ENCODE measurements around the gene GIMAP8.

GIMAP8 gene

DNA sequence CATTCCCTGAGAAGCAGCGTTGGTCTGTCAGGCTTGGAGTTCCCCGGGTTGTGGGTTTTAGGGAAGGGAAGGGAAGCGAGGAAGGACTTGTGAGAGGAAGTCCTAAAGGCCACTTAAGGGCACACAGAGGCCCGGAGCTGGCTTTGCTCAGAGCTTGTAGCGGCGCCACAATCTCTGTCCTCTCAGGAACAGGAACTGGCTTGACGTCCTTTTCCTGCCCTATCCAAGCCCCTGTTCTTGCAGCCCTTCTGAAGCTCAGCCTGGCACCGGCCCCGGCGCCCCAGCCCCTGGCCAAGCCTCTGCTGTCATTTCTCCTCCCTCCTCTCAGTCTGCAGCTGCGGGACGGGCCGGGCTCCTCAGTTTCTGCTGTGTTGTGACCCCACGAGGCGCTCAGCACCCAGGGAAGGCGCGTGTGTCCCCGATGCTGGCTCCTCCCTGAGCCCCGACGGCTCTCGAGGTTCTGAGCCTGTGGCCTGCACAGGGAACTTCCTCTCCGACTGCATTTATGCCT is at the start of gene GIMAP8:
TSS of gene GIMAP8 (plus strand) at position 140 of the 511 bp plus-strand sequence. CDS start 16,069 bp downstream, outside the sequence.
- no peaks in the 10 kb centered on the region for H3K36me3 ChIP-seq (ENCODE audit: control insufficient read depth in 2 of 2, insufficient read depth in 1 of 2, low read length in 2 of 2)
- no peaks in the 10 kb centered on the region for H3K4me1 ChIP-seq (ENCODE audit: control insufficient read depth, insufficient read depth, low read length)
- TF ChIP-seq IKZF3 (tag by site-specific recombination; IDR thresholded peaks at IDR 0.05), result no peak
- TF ChIP-seq ZNF558 (tag by site-specific recombination; IDR thresholded peaks at IDR 0.05), result no peak
- no peak for TF ChIP-seq ZEB2 (tag by site-specific recombination; IDR thresholded peaks at IDR 0.05)
- TF ChIP-seq ZNF423 (tag by site-specific recombination; IDR thresholded peaks at IDR 0.05), result no peak
- TF ChIP-seq PRDM1 (tag by site-specific recombination; IDR thresholded peaks at IDR 0.05), result no peak
- no peak for TF ChIP-seq ZNF133 (tag by site-specific recombination; IDR thresholded peaks at IDR 0.05)
- no peak for TF ChIP-seq ZNF473 (tag by site-specific recombination; IDR thresholded peaks at IDR 0.05)
- no peak for TF ChIP-seq GLI2 (tag by site-specific recombination; IDR thresholded peaks at IDR 0.05; ENCODE audit: borderline replicate concordance, low read depth)
- TF ChIP-seq ZNF530 (tag by site-specific recombination; IDR thresholded peaks at IDR 0.05; ENCODE audit: low read depth), result no peak
- TF ChIP-seq ZNF248 (tag by site-specific recombination; IDR thresholded peaks at IDR 0.05), result no peak
- no peak for TF ChIP-seq ZNF624 (tag by site-specific recombination; IDR thresholded peaks at IDR 0.05)
- TF ChIP-seq ZNF221 (tag by site-specific recombination; IDR thresholded peaks at IDR 0.05; ENCODE audit: borderline replicate concordance), result no peak
- no peak for TF ChIP-seq ZNF223 (tag by site-specific recombination; IDR thresholded peaks at IDR 0.05)
- TF ChIP-seq, protein P1, sequence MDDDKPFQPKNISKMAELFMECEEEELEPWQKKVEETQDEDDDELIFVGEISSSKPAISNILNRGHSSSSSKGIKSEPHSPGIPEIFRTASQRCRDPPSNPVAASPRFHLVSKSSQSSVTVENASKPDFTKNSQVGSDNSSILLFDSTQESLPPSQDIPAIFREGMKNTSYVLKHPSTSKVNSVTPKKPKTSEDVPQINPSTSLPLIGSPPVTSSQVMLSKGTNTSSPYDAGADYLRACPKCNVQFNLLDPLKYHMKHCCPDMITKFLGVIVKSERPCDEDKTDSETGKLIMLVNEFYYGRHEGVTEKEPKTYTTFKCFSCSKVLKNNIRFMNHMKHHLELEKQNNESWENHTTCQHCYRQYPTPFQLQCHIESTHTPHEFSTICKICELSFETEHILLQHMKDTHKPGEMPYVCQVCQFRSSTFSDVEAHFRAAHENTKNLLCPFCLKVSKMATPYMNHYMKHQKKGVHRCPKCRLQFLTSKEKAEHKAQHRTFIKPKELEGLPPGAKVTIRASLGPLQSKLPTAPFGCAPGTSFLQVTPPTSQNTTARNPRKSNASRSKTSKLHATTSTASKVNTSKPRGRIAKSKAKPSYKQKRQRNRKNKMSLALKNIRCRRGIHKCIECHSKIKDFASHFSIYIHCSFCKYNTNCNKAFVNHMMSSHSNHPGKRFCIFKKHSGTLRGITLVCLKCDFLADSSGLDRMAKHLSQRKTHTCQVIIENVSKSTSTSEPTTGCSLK (tag by site-specific recombination; IDR thresholded peaks at IDR 0.05), result no peak
- TF ChIP-seq SCRT2 (tag by site-specific recombination; IDR thresholded peaks at IDR 0.05), result no peak
- TF ChIP-seq ZNF701 (tag by site-specific recombination; IDR thresholded peaks at IDR 0.05), result no peak
- TF ChIP-seq, protein P2, sequence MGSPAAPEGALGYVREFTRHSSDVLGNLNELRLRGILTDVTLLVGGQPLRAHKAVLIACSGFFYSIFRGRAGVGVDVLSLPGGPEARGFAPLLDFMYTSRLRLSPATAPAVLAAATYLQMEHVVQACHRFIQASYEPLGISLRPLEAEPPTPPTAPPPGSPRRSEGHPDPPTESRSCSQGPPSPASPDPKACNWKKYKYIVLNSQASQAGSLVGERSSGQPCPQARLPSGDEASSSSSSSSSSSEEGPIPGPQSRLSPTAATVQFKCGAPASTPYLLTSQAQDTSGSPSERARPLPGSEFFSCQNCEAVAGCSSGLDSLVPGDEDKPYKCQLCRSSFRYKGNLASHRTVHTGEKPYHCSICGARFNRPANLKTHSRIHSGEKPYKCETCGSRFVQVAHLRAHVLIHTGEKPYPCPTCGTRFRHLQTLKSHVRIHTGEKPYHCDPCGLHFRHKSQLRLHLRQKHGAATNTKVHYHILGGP (tag by site-specific recombination; IDR thresholded peaks at IDR 0.05), result no peak
- no peak for TF ChIP-seq MYNN (tag by site-specific recombination; IDR thresholded peaks at IDR 0.05; ENCODE audit: borderline replicate concordance)
- no peak for TF ChIP-seq ZNF555 (tag by site-specific recombination; conservative IDR thresholded peaks at IDR 0.05)
- no peak for TF ChIP-seq ZNF132 (tag by site-specific recombination; IDR thresholded peaks at IDR 0.05; ENCODE audit: borderline replicate concordance)
- H3K9me3 ChIP-seq (ENCODE audit: control insufficient read depth, insufficient read depth, low read depth, low read length), result no peaks in the 10 kb centered on the region
- no peak within 1 kb of the TSS for H3K4me3 ChIP-seq (ENCODE audit: low read depth, low read length)
- H3K27ac ChIP-seq (ENCODE audit: extremely low read depth, low read depth, low read length), result no peak within 1 kb of the TSS
- ChIA-PET POLR2A (no interaction called here), CTCF (interaction anchor here (0.6 kb wide), 1 partner anchor 199 kb away, joined by 3 read pairs; no protein-coding TSS in a partner anchor)

DNA sequence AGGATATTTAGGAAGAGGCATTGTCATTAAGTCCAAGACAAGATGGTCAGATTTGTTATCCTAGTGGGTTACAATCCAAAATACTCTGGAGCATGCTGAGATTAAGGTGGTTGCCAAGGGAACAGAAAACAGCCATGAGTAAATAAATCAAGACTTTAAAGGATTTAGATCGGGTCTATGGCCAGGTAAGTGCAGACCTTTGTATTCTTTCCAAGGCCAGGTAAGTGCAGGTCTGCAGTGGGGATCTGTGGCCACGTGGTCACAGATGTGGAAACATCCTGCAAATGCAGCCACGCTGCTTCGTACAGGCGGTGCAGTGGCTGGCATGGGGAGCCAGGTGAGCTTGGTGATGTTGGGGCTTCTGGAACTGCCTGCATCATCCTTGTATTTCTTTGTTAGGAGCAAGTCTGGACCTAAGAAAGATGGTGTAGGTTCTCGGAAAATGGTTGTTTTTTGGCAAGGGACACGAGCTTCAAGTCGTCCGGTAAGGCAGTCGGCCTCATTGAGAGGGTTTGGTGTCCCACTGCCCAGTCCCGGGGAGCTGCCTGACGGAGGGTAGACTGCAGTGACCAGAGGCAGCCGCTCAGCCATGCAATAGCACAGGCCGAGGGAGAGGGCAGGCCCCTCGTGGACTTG is 49.5 kb upstream of the GIMAP8 start:
- POLR2A ChIA-PET, result interaction anchor here (0.6 kb wide), 1 partner anchor 31 kb away, joined by 3 read pairs; no protein-coding TSS in a partner anchor
- Histone ChIP-seq H3K27ac (ENCODE audit: extremely low read depth, low read depth, low read length) (no peak overlapping the region), H3K36me3 (ENCODE audit: control insufficient read depth in 2 of 2, insufficient read depth in 1 of 2, low read length in 2 of 2) (peaks cover 0 to 23% of the 10 kb centered on the region in 2 experiments; a peak in 1 of 3 replicates), H3K9me3 (ENCODE audit: control insufficient read depth, insufficient read depth, low read depth, low read length) (no peaks in the 10 kb centered on the region), H3K4me3 (ENCODE audit: low read depth, low read length) (no peak overlapping the region), H3K4me1 (ENCODE audit: control insufficient read depth, insufficient read depth, low read length) (no peaks in the 10 kb centered on the region)
- TF ChIP-seq ZNF792 (tag by site-specific recombination; IDR thresholded peaks at IDR 0.05) (no peak), TCF7L2 (IDR thresholded peaks at IDR 0.05; ENCODE audit: borderline replicate concordance, low read depth, low read length) (no peak)
- TF ChIP-seq, protein P3, sequence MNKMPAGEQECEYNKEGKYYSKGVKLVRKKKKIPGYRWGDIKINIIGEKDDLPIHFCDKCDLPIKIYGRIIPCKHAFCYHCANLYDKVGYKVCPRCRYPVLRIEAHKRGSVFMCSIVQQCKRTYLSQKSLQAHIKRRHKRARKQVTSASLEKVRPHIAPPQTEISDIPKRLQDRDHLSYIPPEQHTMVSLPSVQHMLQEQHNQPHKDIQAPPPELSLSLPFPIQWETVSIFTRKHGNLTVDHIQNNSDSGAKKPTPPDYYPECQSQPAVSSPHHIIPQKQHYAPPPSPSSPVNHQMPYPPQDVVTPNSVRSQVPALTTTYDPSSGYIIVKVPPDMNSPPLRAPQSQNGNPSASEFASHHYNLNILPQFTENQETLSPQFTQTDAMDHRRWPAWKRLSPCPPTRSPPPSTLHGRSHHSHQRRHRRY (tag by site-specific recombination; IDR thresholded peaks at IDR 0.05), result no peak
- CTCF ChIA-PET, result interaction anchor here (0.6 kb wide), 2 partner anchors 44 to 372 kb away, joined by 3 to 4 read pairs; no protein-coding TSS in a partner anchor

Measured in HEK293 (cell line).